SK-N-SH (cell line): ENCODE data around the gene AIF1L. TPM values are rescaled to one million over a fixed set of nuclear protein-coding genes. Genes with fewer than 3 reads are reported as not detected.

Source experiments
- CTCF ChIA-PET: fragments of 300-600, 350-600 bp; formaldehyde crosslinking; extraction: SDS; loops from one replicate; lab custom pipeline; 2021; lab: Yijun Ruan, JAX
- POLR2A ChIA-PET: fragments of 350-600 bp; sonication (Branson Sonifier 250); formaldehyde crosslinking; extraction: SDS; loops from one replicate; lab custom pipeline; 2020; ENCODE audit warnings: antibody characterized with exemption, inconsistent platforms; lab: Yijun Ruan, JAX
- DNase-seq: peaks from one replicate; pipeline ENCODE4 v3.0.0; 2012
- H2AFZ ChIP-seq: fragments of 200-600 bp; sonication (generic); 2 replicates; pipeline ENCODE4 v1.8.1; 2016; ENCODE audit warnings: antibody characterized with exemption, mild to moderate bottlenecking, low read depth
- H3F3A ChIP-seq: fragments of 200-600 bp; sonication (generic); replicated peaks from 2 replicates; pipeline ENCODE3; 2016; ENCODE audit warnings: antibody characterized with exemption, mild to moderate bottlenecking; ENCODE audit not compliant: insufficient read depth
- H3K27ac ChIP-seq, 2 experiments: fragments of 200-500 bp in 1 of 2; fragments of 200-600 bp in 1 of 2; sonication (Bioruptor generic) in 1 of 2; sonication (generic), shearing (Covaris generic) in 1 of 2; 2 replicates each; pipeline versions ENCODE4 v1.5.1 to v1.6.1; 2014 to 2016; ENCODE audit warnings: low read depth in 2 of 2, inconsistent platforms in 1 of 2, low read length in 1 of 2, mild to moderate bottlenecking in 1 of 2, mixed read lengths in 1 of 2
- H3K27me3 ChIP-seq: fragments of 200-600 bp; sonication (generic), shearing (Covaris generic); 2 replicates; pipeline ENCODE4 v1.6.1; 2016; ENCODE audit warnings: mixed run types; ENCODE audit not compliant: insufficient read depth
- H3K36me3 ChIP-seq, 2 experiments: fragments of 200-500 bp in 1 of 2; fragments of 200-600 bp in 1 of 2; sonication (Bioruptor generic) in 1 of 2; sonication (generic) in 1 of 2; replicated peaks in 1 of 2; 2 replicates each; pipeline versions ENCODE3 to v1.5.1; 2014 to 2016; ENCODE audit warnings: low read length in 1 of 2, mild to moderate bottlenecking in 1 of 2; ENCODE audit not compliant: insufficient read depth in 2 of 2, control insufficient read depth in 1 of 2
- H3K4me1 ChIP-seq, 2 experiments: fragments of 200-500 bp in 1 of 2; fragments of 200-600 bp in 1 of 2; sonication (Bioruptor generic) in 1 of 2; sonication (generic), shearing (Covaris generic) in 1 of 2; 2 replicates each; pipeline versions ENCODE4 v1.5.1 to v1.6.1; 2014 to 2016; ENCODE audit warnings: low read depth in 1 of 2, low read length in 1 of 2, mixed run types in 1 of 2; ENCODE audit not compliant: insufficient read depth in 2 of 2, control insufficient read depth in 1 of 2
- H3K4me2 ChIP-seq: fragments of 200-600 bp; sonication (generic), shearing (Covaris generic); 2 replicates; pipeline ENCODE4 v1.6.1; 2017; ENCODE audit warnings: mixed run types
- H3K4me3 ChIP-seq, 2 experiments: fragments of 200-500 bp in 1 of 2; fragments of 200-600 bp in 1 of 2; sonication (Bioruptor generic) in 1 of 2; sonication (generic), shearing (Covaris generic) in 1 of 2; 2 replicates each; pipeline versions ENCODE4 v1.5.1 to v1.8.1; 2014 to 2016; ENCODE audit warnings: low read depth in 2 of 2, inconsistent platforms in 1 of 2, low read length in 1 of 2, mild to moderate bottlenecking in 1 of 2, mixed read lengths in 1 of 2, moderate library complexity in 1 of 2
- H3K79me2 ChIP-seq: fragments of 200-600 bp; sonication (generic); 2 replicates; pipeline ENCODE4 v1.8.1; 2017; ENCODE audit warnings: mild to moderate bottlenecking; ENCODE audit not compliant: insufficient read depth
- H3K9ac ChIP-seq: fragments of 200-600 bp; sonication (generic); 2 replicates; pipeline ENCODE4 v1.6.1; 2017; ENCODE audit warnings: mixed run types
- H3K9me2 ChIP-seq: fragments of 200-600 bp; sonication (generic); 2 replicates; pipeline ENCODE4 v1.6.1; 2017; ENCODE audit warnings: mixed run types
- H3K9me3 ChIP-seq: fragments of 200-600 bp; sonication (generic); 2 replicates; pipeline ENCODE4 v1.6.1; 2017; ENCODE audit warnings: mixed run types, mild to moderate bottlenecking, moderate library complexity
- H4K20me1 ChIP-seq: fragments of 200-600 bp; sonication (generic); 2 replicates; pipeline ENCODE4 v1.6.1; 2017; ENCODE audit warnings: mild to moderate bottlenecking, mixed run types; ENCODE audit not compliant: insufficient read depth
- ELF1 ChIP-seq: IDR thresholded peaks from 2 replicates; pipeline ENCODE4 v1.4.0; 2012
- EZH2phosphoT487 ChIP-seq: fragments of 200-600 bp; sonication (generic); IDR thresholded peaks from 2 replicates; pipeline ENCODE4 v1.6.1; 2017; ENCODE audit warnings: low read depth, mixed run types, mild to moderate bottlenecking, antibody characterized with exemption, moderate library complexity, borderline replicate concordance
- JUND ChIP-seq: IDR thresholded peaks from 2 replicates; pipeline ENCODE4 v1.4.0; 2012
- RAD21 ChIP-seq: IDR thresholded peaks from 2 replicates; pipeline ENCODE4 v1.6.1; 2012; ENCODE audit warnings: mild to moderate bottlenecking, low read length
- RFX5 ChIP-seq: IDR thresholded peaks from 2 replicates; pipeline ENCODE4 v1.6.1; 2012; ENCODE audit warnings: mild to moderate bottlenecking, improper control_type of control experiment, low read length
- TAF1 ChIP-seq: IDR thresholded peaks from 2 replicates; pipeline ENCODE4 v1.6.1; 2012; ENCODE audit warnings: low read depth, mild to moderate bottlenecking, low read length, moderate library complexity, borderline replicate concordance
- TCF12 ChIP-seq: IDR thresholded peaks from 2 replicates; pipeline ENCODE4 v1.4.0; 2012
- YY1 ChIP-seq: IDR thresholded peaks from 2 replicates; pipeline ENCODE4 v1.4.0; 2012; ENCODE audit warnings: low read depth, mild to moderate bottlenecking
- WGBS: methylation state at CpG from one replicate; pipeline ENCODE4 v1.1.6; 2017; ENCODE audit warnings: low lambda C conversion rate; 5-methylcytosine and 5-hydroxymethylcytosine counted together
- polyA plus RNA-seq, 3 experiments: library from polyadenylated mRNA; depleted of rRNA; stranded (reverse); fragments of >200 nt; gene quantifications; 2 replicates each; pipeline ENCODE4 v1.2.3, GENCODE V29; 2012
- TF ChIP-seq, protein P1 (sequence below): fragments of 150-350 bp; IDR thresholded peaks from 2 replicates; pipeline ENCODE4 v1.6.1; 2016; ENCODE audit warnings: mild to moderate bottlenecking, low read depth, low read length
- TF ChIP-seq, protein P2 (sequence below): IDR thresholded peaks from 2 replicates; pipeline ENCODE4 v1.4.0; 2012; ENCODE audit warnings: low read depth, borderline replicate concordance
- TF ChIP-seq, protein P3 (sequence below): IDR thresholded peaks from 2 replicates; pipeline ENCODE4 v1.4.0; 2012; ENCODE audit warnings: low read depth
- TF ChIP-seq, protein P4 (sequence below): IDR thresholded peaks from 2 replicates; pipeline ENCODE4 v1.6.1; 2012; ENCODE audit warnings: mild to moderate bottlenecking, low read depth, low read length, moderate library complexity
- TF ChIP-seq, protein P5 (sequence below): IDR thresholded peaks from 2 replicates; pipeline ENCODE4 v1.4.0; 2012; ENCODE audit warnings: low read depth, borderline replicate concordance
- TF ChIP-seq, protein P6 (sequence below): fragments of 150-350 bp; IDR thresholded peaks from 2 replicates; pipeline ENCODE4 v1.6.1; 2017; ENCODE audit warnings: antibody characterized with exemption, low read length, low read depth, borderline replicate concordance

AIF1L gene
- polyA plus RNA-seq, 1 of the 3 experiments (the other 2 are of a cell fraction) = 0.26 TPM

DNA sequence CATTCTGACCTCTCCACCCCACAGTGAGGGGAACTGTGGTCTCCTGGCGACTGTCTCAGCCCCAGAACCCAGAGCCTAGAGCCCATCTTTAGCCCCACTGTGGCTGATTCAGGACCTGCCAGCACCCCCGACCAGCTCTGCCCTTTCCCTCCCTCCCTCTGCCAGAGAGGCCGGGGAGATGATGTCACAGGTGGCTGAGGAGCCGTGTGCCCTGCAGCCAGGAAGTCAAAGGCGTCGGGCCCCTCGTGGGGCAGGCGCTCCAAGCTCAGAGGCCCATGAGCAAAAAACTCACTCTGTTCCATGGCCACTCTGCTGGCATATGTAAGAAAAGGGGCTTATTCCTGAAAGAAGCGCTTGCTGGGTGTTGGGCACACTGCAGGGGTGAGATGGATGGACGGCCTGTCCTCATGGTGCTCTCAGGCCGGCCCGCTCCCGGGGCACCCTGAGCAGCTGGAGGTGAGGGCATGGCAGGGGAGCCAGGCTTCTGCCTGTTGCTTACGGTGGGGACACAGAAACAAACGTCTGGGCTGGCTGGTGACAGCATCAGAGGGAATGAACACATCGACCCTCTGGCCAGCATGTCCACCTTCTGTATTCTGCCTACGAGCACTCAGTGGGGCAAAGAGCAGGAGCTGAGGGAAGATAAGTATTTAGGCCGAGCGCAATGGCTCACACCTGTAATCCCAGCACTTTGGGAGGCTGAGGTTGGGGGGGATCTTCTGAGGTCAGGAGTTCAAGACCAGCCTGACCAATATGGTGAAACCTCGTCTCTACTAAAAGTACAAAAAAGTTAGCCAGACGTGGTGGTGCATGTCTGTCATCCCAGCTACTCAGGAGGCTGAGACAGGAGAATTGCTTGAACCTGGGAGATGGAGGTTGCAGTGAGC lies 46.3 kb upstream of the AIF1L start:
- Histone ChIP-seq H3K36me3 (no peaks in the 10 kb centered on the region), H2AFZ (no peak overlapping the region), H3K4me2 (no peak overlapping the region), H3F3A (no peaks in the 10 kb centered on the region), H3K9me2 (no peaks in the 10 kb centered on the region), H3K4me1 (no peaks in the 10 kb centered on the region; a peak in 1 of 4 replicates), H3K27me3 (no peaks in the 10 kb centered on the region; the same call in 1 of the 2 replicates), H3K79me2 (no peaks in the 10 kb centered on the region), H3K27ac (no peak overlapping the region), H3K9ac (no peak overlapping the region), H3K9me3 (no peaks in the 10 kb centered on the region), H4K20me1 (no peaks in the 10 kb centered on the region), H3K4me3 (no peak overlapping the region)
- WGBS = 68% methylated on average over 11 of the region's 21 CpGs
- POLR2A ChIA-PET = no interaction called here
- CTCF ChIA-PET = interaction anchor here (0.6 to 5.8 kb wide), 7 partner anchors 7 to 1116 kb away, joined by 3 to 116 read pairs (median 3); no protein-coding TSS in a partner anchor
- no peak for DNase-seq
- TF ChIP-seq, protein P1, sequence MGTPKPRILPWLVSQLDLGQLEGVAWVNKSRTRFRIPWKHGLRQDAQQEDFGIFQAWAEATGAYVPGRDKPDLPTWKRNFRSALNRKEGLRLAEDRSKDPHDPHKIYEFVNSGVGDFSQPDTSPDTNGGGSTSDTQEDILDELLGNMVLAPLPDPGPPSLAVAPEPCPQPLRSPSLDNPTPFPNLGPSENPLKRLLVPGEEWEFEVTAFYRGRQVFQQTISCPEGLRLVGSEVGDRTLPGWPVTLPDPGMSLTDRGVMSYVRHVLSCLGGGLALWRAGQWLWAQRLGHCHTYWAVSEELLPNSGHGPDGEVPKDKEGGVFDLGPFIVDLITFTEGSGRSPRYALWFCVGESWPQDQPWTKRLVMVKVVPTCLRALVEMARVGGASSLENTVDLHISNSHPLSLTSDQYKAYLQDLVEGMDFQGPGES = no peak
- TF ChIP-seq, protein P2, sequence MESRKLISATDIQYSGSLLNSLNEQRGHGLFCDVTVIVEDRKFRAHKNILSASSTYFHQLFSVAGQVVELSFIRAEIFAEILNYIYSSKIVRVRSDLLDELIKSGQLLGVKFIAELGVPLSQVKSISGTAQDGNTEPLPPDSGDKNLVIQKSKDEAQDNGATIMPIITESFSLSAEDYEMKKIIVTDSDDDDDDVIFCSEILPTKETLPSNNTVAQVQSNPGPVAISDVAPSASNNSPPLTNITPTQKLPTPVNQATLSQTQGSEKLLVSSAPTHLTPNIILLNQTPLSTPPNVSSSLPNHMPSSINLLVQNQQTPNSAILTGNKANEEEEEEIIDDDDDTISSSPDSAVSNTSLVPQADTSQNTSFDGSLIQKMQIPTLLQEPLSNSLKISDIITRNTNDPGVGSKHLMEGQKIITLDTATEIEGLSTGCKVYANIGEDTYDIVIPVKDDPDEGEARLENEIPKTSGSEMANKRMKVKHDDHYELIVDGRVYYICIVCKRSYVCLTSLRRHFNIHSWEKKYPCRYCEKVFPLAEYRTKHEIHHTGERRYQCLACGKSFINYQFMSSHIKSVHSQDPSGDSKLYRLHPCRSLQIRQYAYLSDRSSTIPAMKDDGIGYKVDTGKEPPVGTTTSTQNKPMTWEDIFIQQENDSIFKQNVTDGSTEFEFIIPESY = no peak
- TF ChIP-seq, protein P3, sequence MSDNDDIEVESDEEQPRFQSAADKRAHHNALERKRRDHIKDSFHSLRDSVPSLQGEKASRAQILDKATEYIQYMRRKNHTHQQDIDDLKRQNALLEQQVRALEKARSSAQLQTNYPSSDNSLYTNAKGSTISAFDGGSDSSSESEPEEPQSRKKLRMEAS = no peak
- no peak for TF ChIP-seq TAF1

DNA sequence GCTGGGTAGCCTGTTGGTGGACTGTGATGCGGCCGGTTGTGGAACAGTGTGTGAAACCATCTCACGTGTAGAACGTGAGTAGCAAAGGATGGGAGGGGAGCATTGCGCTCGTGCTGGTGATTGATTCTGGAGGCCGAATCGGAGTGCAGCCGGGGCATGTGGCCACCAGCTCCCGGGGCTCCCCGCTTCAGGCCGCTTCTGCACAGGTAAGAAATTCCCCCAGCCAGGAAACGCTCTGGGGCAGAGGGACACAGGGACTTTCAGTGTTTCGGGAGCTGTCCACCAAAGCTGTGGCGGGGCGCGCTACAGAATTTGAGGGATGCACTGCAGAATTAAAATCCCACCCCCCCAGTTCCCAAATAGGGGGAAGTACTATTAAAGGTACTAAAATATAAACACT lies 45.5 kb upstream of the AIF1L start:
- no peak for TF ChIP-seq RFX5
- no peak for TF ChIP-seq ELF1
- no peak for TF ChIP-seq JUND
- TF ChIP-seq YY1 = no peak
- TF ChIP-seq EZH2phosphoT487 = no peak
- TF ChIP-seq RAD21 = no peak
- TF ChIP-seq TCF12 = no peak
- TF ChIP-seq, protein P3 = no peak
- TF ChIP-seq, protein P4, sequence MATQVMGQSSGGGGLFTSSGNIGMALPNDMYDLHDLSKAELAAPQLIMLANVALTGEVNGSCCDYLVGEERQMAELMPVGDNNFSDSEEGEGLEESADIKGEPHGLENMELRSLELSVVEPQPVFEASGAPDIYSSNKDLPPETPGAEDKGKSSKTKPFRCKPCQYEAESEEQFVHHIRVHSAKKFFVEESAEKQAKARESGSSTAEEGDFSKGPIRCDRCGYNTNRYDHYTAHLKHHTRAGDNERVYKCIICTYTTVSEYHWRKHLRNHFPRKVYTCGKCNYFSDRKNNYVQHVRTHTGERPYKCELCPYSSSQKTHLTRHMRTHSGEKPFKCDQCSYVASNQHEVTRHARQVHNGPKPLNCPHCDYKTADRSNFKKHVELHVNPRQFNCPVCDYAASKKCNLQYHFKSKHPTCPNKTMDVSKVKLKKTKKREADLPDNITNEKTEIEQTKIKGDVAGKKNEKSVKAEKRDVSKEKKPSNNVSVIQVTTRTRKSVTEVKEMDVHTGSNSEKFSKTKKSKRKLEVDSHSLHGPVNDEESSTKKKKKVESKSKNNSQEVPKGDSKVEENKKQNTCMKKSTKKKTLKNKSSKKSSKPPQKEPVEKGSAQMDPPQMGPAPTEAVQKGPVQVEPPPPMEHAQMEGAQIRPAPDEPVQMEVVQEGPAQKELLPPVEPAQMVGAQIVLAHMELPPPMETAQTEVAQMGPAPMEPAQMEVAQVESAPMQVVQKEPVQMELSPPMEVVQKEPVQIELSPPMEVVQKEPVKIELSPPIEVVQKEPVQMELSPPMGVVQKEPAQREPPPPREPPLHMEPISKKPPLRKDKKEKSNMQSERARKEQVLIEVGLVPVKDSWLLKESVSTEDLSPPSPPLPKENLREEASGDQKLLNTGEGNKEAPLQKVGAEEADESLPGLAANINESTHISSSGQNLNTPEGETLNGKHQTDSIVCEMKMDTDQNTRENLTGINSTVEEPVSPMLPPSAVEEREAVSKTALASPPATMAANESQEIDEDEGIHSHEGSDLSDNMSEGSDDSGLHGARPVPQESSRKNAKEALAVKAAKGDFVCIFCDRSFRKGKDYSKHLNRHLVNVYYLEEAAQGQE = no peak
- TF ChIP-seq, protein P5, sequence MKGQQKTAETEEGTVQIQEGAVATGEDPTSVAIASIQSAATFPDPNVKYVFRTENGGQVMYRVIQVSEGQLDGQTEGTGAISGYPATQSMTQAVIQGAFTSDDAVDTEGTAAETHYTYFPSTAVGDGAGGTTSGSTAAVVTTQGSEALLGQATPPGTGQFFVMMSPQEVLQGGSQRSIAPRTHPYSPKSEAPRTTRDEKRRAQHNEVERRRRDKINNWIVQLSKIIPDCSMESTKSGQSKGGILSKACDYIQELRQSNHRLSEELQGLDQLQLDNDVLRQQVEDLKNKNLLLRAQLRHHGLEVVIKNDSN = no peak
- TF ChIP-seq, protein P6, sequence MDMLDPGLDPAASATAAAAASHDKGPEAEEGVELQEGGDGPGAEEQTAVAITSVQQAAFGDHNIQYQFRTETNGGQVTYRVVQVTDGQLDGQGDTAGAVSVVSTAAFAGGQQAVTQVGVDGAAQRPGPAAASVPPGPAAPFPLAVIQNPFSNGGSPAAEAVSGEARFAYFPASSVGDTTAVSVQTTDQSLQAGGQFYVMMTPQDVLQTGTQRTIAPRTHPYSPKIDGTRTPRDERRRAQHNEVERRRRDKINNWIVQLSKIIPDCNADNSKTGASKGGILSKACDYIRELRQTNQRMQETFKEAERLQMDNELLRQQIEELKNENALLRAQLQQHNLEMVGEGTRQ = no peak
- Histone ChIP-seq H3K4me2 (no peak overlapping the region), H3K9me2 (no peaks in the 10 kb centered on the region), H3K79me2 (no peaks in the 10 kb centered on the region), H4K20me1 (no peaks in the 10 kb centered on the region), H3K9ac (no peak overlapping the region), H3F3A (no peaks in the 10 kb centered on the region), H3K4me1 (no peaks in the 10 kb centered on the region; a peak in 1 of 4 replicates), H3K27me3 (no peaks in the 10 kb centered on the region; the same call in 1 of the 2 replicates), H2AFZ (no peak overlapping the region), H3K9me3 (no peaks in the 10 kb centered on the region), H3K27ac (no peak overlapping the region), H3K36me3 (no peaks in the 10 kb centered on the region), H3K4me3 (no peak overlapping the region)
- ChIA-PET POLR2A (no interaction called here), CTCF (interaction anchor here (0.6 to 5.8 kb wide), 5 partner anchors 12 to 1115 kb away, joined by 3 to 116 read pairs (median 7); no protein-coding TSS in a partner anchor)
- 85% methylated on average over 17 of the region's 17 CpGs for WGBS
- no peak for DNase-seq
